Esophagus muscularis mucosa (tissue), 3 donors: ENCODE data around the gene NPAS1.

Source experiments
- CTCF ChIP-seq, 3 experiments: fragments of 200-600 bp in 2 of 3; fragments of 450-650 bp in 1 of 3; sonication (generic) in 2 of 3; IDR thresholded peaks; one replicate each; pipeline ENCODE4 v1.5.1; 2017 to 2019; ENCODE audit warnings: antibody characterized with exemption in 3 of 3, mild to moderate bottlenecking in 2 of 3, moderate library complexity in 1 of 3
- EP300 ChIP-seq: sonication (generic); formaldehyde crosslinking; IDR thresholded peaks from one replicate; pipeline ENCODE4 v1.6.1; 2017; ENCODE audit warnings: antibody characterized with exemption

GRCh38 chr19:47068246-47068645 lies 48.6 kb downstream of the NPAS1 start:
- no peak for TF ChIP-seq CTCF (IDR thresholded peaks at IDR 0.05)
- no peak for TF ChIP-seq EP300
